HEK293 (cell line): Measurements from ENCODE around the gene RASL10A.

Source experiments
- AEBP2 ChIP-seq: fragments of 450-650 bp; formaldehyde crosslinking; IDR thresholded peaks from 2 replicates; pipeline ENCODE4 v1.5.1; 2016; ENCODE audit warnings: missing biosample characterization, missing genetic modification characterization, borderline replicate concordance
- GLI2 ChIP-seq: fragments of 450-650 bp; formaldehyde crosslinking; IDR thresholded peaks from 2 replicates; pipeline ENCODE4; 2017; ENCODE audit warnings: missing biosample characterization, missing genetic modification characterization, low read depth, borderline replicate concordance
- GLIS1 ChIP-seq: fragments of 450-650 bp; formaldehyde crosslinking; IDR thresholded peaks from 2 replicates; pipeline ENCODE4 v1.5.1; 2016; ENCODE audit warnings: missing biosample characterization, missing genetic modification characterization
- KLF9 ChIP-seq: fragments of 450-650 bp; formaldehyde crosslinking; IDR thresholded peaks from 2 replicates; pipeline ENCODE4 v1.5.1; 2016; ENCODE audit warnings: missing biosample characterization, missing genetic modification characterization, low read depth
- PRDM4 ChIP-seq: fragments of 450-650 bp; formaldehyde crosslinking; IDR thresholded peaks from 2 replicates; pipeline ENCODE4 v1.5.1; 2017; ENCODE audit warnings: missing biosample characterization, missing genetic modification characterization
- TCF7L2 ChIP-seq: IDR thresholded peaks from 2 replicates; pipeline ENCODE4 v1.6.1; 2011; ENCODE audit warnings: low read depth, mild to moderate bottlenecking, inconsistent platforms, low read length, moderate library complexity, borderline replicate concordance
- TSHZ1 ChIP-seq: fragments of 450-650 bp; formaldehyde crosslinking; IDR thresholded peaks from 2 replicates; pipeline ENCODE4 v1.5.1; 2016; ENCODE audit warnings: missing biosample characterization, missing genetic modification characterization, borderline replicate concordance
- YY2 ChIP-seq: fragments of 450-650 bp; formaldehyde crosslinking; IDR thresholded peaks from 2 replicates; pipeline ENCODE4 v1.5.1; 2016; ENCODE audit warnings: missing biosample characterization, missing genetic modification characterization
- ZBTB1 ChIP-seq: fragments of 450-650 bp; formaldehyde crosslinking; IDR thresholded peaks from 2 replicates; pipeline ENCODE4 v1.5.1; 2016; ENCODE audit warnings: missing biosample characterization, missing genetic modification characterization
- ZBTB11 ChIP-seq: fragments of 450-650 bp; formaldehyde crosslinking; conservative IDR thresholded peaks from 2 replicates; pipeline ENCODE4 v1.5.1; 2016; ENCODE audit warnings: low read depth, missing biosample characterization, missing genetic modification characterization
- ZBTB17 ChIP-seq: fragments of 450-650 bp; formaldehyde crosslinking; IDR thresholded peaks from 2 replicates; pipeline ENCODE4 v1.5.1; 2016; ENCODE audit warnings: missing biosample characterization, missing genetic modification characterization
- ZNF112 ChIP-seq: fragments of 450-650 bp; formaldehyde crosslinking; IDR thresholded peaks from 2 replicates; pipeline ENCODE4 v1.5.0; 2017; ENCODE audit warnings: missing biosample characterization, missing genetic modification characterization
- ZNF157 ChIP-seq: fragments of 450-650 bp; formaldehyde crosslinking; IDR thresholded peaks from 2 replicates; pipeline ENCODE4 v1.5.1; 2016; ENCODE audit warnings: missing biosample characterization, missing genetic modification characterization
- ZNF175 ChIP-seq: fragments of 450-650 bp; formaldehyde crosslinking; IDR thresholded peaks from 2 replicates; pipeline ENCODE4 v1.5.1; 2016; ENCODE audit warnings: missing biosample characterization, missing genetic modification characterization
- ZNF18 ChIP-seq: fragments of 450-650 bp; formaldehyde crosslinking; IDR thresholded peaks from 2 replicates; pipeline ENCODE4 v1.5.1; 2016; ENCODE audit warnings: missing biosample characterization, missing genetic modification characterization
- ZNF24 ChIP-seq: fragments of 450-650 bp; formaldehyde crosslinking; IDR thresholded peaks from 2 replicates; pipeline ENCODE4 v1.5.1; 2016; ENCODE audit warnings: missing biosample characterization, missing genetic modification characterization
- ZNF37A ChIP-seq: fragments of 450-650 bp; IDR thresholded peaks from 2 replicates; pipeline ENCODE4 v1.5.1; 2018; ENCODE audit warnings: missing biosample characterization, missing genetic modification characterization
- ZNF394 ChIP-seq: fragments of 450-650 bp; formaldehyde crosslinking; IDR thresholded peaks from 2 replicates; pipeline ENCODE4 v1.5.1; 2016; ENCODE audit warnings: missing biosample characterization, missing genetic modification characterization, mild to moderate bottlenecking, moderate library complexity, borderline replicate concordance
- ZNF433 ChIP-seq: fragments of 450-650 bp; formaldehyde crosslinking; IDR thresholded peaks from 2 replicates; pipeline ENCODE4 v1.5.1; 2016; ENCODE audit warnings: missing biosample characterization, missing genetic modification characterization, low read depth
- ZNF548 ChIP-seq: fragments of 450-650 bp; formaldehyde crosslinking; IDR thresholded peaks from 2 replicates; pipeline ENCODE4 v1.5.1; 2016; ENCODE audit warnings: missing biosample characterization, missing genetic modification characterization
- ZNF561 ChIP-seq: fragments of 450-650 bp; IDR thresholded peaks from 2 replicates; pipeline ENCODE4 v1.5.1; 2018; ENCODE audit warnings: missing biosample characterization, missing genetic modification characterization, borderline replicate concordance
- ZNF639 ChIP-seq: fragments of 450-650 bp; formaldehyde crosslinking; IDR thresholded peaks from 2 replicates; pipeline ENCODE4 v1.5.1; 2016; ENCODE audit warnings: missing biosample characterization, missing genetic modification characterization
- ZNF670 ChIP-seq: fragments of 450-650 bp; formaldehyde crosslinking; IDR thresholded peaks from 2 replicates; pipeline ENCODE4 v1.5.1; 2016; ENCODE audit warnings: missing biosample characterization, missing genetic modification characterization, low read depth
- ZNF701 ChIP-seq: fragments of 450-650 bp; formaldehyde crosslinking; IDR thresholded peaks from 2 replicates; pipeline ENCODE4 v1.5.1; 2016; ENCODE audit warnings: missing biosample characterization, missing genetic modification characterization
- ZNF747 ChIP-seq: fragments of 450-650 bp; formaldehyde crosslinking; IDR thresholded peaks from 2 replicates; pipeline ENCODE4 v1.5.1; 2016; ENCODE audit warnings: missing biosample characterization, missing genetic modification characterization
- ZNF791 ChIP-seq: fragments of 450-650 bp; formaldehyde crosslinking; IDR thresholded peaks from 2 replicates; pipeline ENCODE4 v1.5.1; 2016; ENCODE audit warnings: missing biosample characterization, missing genetic modification characterization

Gene RASL10A

GRCh38 chr22:29267858-29268510 is 47.5 kb downstream of the RASL10A start, which contains the start of the genes EWSR1 and RHBDD3 (continued):
- TF ChIP-seq ZNF548: no peak
- no peak for TF ChIP-seq ZNF433 (tag by site-specific recombination)
- TF ChIP-seq TSHZ1: 0 out of 2 replicates have a peak, but pooled peaks have one; percentile 45
- TF ChIP-seq ZBTB1 (tag by site-specific recombination): 0 out of 2 replicates have a peak, but pooled peaks have one; percentile 64
- TF ChIP-seq ZNF701 (tag by site-specific recombination): no peak
- peak; percentile 23; the same call in 1 of the 2 replicates for TF ChIP-seq AEBP2 (tag by site-specific recombination)
- peak; percentile 92; the same call in 1 of the 2 replicates for TF ChIP-seq ZNF639
- peak; percentile 75 for TF ChIP-seq GLIS1 (tag by site-specific recombination)
- TF ChIP-seq ZNF670 (tag by site-specific recombination): no peak
- TF ChIP-seq ZNF561: peak; percentile 67
- peak; percentile 82 for TF ChIP-seq ZNF24 (tag by site-specific recombination)
- peak; percentile 62 for TF ChIP-seq ZNF394 (tag by site-specific recombination)
- no peak for TF ChIP-seq ZNF37A
- TF ChIP-seq YY2 (tag by site-specific recombination): peak; percentile 92
- peak; percentile 72 for TF ChIP-seq ZNF18 (tag by site-specific recombination)
- TF ChIP-seq ZBTB17 (tag by site-specific recombination): peak; percentile 96
- no peak for TF ChIP-seq ZNF157 (tag by site-specific recombination)
- TF ChIP-seq ZNF747 (tag by site-specific recombination): no peak
- TF ChIP-seq KLF9 (tag by site-specific recombination): peak; percentile 30
- no peak for TF ChIP-seq ZNF175 (tag by site-specific recombination)
- peak; percentile 64; the same call in 1 of the 2 replicates for TF ChIP-seq TCF7L2
- TF ChIP-seq ZBTB11 (tag by site-specific recombination): 0 out of 2 replicates have a peak, but pooled peaks have one; percentile 23
- no peak for TF ChIP-seq ZNF791 (tag by site-specific recombination)
- no peak for TF ChIP-seq ZNF112 (tag by site-specific recombination)
- TF ChIP-seq PRDM4 (tag by site-specific recombination): peak; percentile 64
- TF ChIP-seq GLI2 (tag by site-specific recombination): no peak
